Measurements from ENCODE around the gene XKR3.
"Not testable (repeated sequence)": the region's sequence is repeated elsewhere in the genome, so short reads cannot be mapped to it uniquely, and the experiment has no call there.

The XKR3 gene

GRCh38 chr22:16747266-16748159 is 77.7 kb downstream of the XKR3 start:
- not testable (repeated sequence) for DNase-seq

GRCh38 chr22:16734271-16734670 is 90.9 kb downstream of the XKR3 start:
- DNase-seq, result not testable (repeated sequence)

Measured in NK-92 treated with Interleukin-12 subunit alpha and Interleukin-12 subunit beta, amount 100 ng/mL, for 24 hours (cell line).